Ovary (tissue), 3 donors: ENCODE measurements around the gene DYNLT2.

Experiments
- CTCF ChIP-seq, 3 donors: fragments of 450-650 bp in 2 of 3; fragments of 200-600 bp in 1 of 3; IDR thresholded peaks; one replicate each; pipeline versions ENCODE4 v1.5.1 to v1.8.0; 2016 to 2022; ENCODE audit warnings: antibody characterized with exemption in 3 of 3, mild to moderate bottlenecking in 1 of 3
- EP300 ChIP-seq: sonication (generic); formaldehyde crosslinking; IDR thresholded peaks from one replicate; pipeline ENCODE4 v1.6.1; 2017; ENCODE audit warnings: antibody characterized with exemption
- POLR2A ChIP-seq: fragments of 450-650 bp; IDR thresholded peaks from one replicate; pipeline ENCODE4 v1.6.1; 2017; ENCODE audit warnings: antibody characterized with exemption, mild to moderate bottlenecking, moderate library complexity
- donor health status: DM: no; HTN: no; CAD: no.

DNA sequence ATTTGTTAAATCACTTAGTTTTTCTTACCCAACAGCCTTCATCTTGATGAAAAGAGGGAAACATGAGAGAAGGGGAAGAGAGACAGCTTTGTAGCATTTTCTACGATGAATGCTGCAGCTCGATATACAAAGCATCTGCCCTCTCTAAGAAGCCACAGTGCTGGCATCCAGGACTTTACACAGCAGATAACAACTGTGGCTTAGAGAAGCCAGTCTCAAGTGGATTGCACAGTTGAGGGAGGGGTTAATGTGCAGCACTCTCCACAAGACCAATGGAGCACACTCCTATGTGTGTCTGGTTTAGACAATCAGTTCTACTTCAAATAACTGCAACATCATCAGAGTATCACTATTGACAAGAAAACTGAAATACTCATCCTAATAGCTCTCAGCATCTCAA, 43.6 kb downstream of the DYNLT2 start:
- TF ChIP-seq CTCF (IDR thresholded peaks at IDR 0.05), result no peak
- TF ChIP-seq EP300, result no peak
- no peak for TF ChIP-seq POLR2A
